Frontal cortex (tissue), 4 donors: ENCODE results near the gene ATP7A. TPM values are rescaled to one million over a fixed set of nuclear protein-coding genes. Genes with fewer than 3 reads are reported as not detected.
"Not testable (repeated sequence)": the region's sequence is repeated elsewhere in the genome, so short reads cannot be mapped to it uniquely, and the experiment has no call there.

ENCODE experiments used
- DNase-seq, 2 donors: peaks; one replicate each; pipeline ENCODE4 v3.0.0; 2012; ENCODE audit warnings: low spot score in 2 of 2
- FAIRE-seq: peaks from 2 replicates; lab custom pipeline; 2012; peaks lifted over from hg19 to GRCh38; lab: Jason Lieb, UNC
- total RNA-seq: library from RNA; depleted of rRNA; stranded (reverse); fragments of >200 nt; gene quantifications from one replicate; pipeline ENCODE4 v1.2.3, GENCODE V29; 2014
- donor health status: control.
- donor health status: control.
- donor health status: control.

Gene ATP7A
- total RNA-seq, 1 donor from 2014 or later: 15.1 TPM

- DNase-seq (no peak), FAIRE-seq (no peak)
Observed at GRCh38 chrX:77938083-77938680, 27.7 kb downstream of the ATP7A start.

- not testable (repeated sequence) for DNase-seq, FAIRE-seq
Observed at GRCh38 chrX:77945031-77945430, 34.5 kb downstream of the ATP7A start.

GRCh38 chrX:77945910-77946545 lies 35.5 kb downstream of the ATP7A start:
- DNase-seq (no peak), FAIRE-seq (no peak)

GRCh38 chrX:77946571-77946970 lies 36.1 kb downstream of the ATP7A start:
- no peak for DNase-seq
- FAIRE-seq: peak; percentile 10

GRCh38 chrX:77949840-77950239 lies 39.3 kb downstream of the ATP7A start:
- DNase-seq (no peak), FAIRE-seq (no peak)

- no peak for FAIRE-seq
- no peak for DNase-seq
Observed at GRCh38 chrX:77952173-77952572, 41.7 kb downstream of the ATP7A start.

- DNase-seq: no peak
- no peak for FAIRE-seq
Observed at GRCh38 chrX:77953302-77953701, 42.8 kb downstream of the ATP7A start.

GRCh38 chrX:77953708-77954107 lies 43.2 kb downstream of the ATP7A start:
- FAIRE-seq (no peak), DNase-seq (no peak)

GRCh38 chrX:77960567-77960966 lies 50.1 kb downstream of the ATP7A start:
- no peak for FAIRE-seq
- no peak for DNase-seq

GRCh38 chrX:77961063-77961462 lies 50.6 kb downstream of the ATP7A start:
- no peak for FAIRE-seq
- no peak for DNase-seq

- FAIRE-seq (no peak), DNase-seq (no peak)
Observed at GRCh38 chrX:77962068-77962902, 51.8 kb downstream of the ATP7A start.

- no peak for DNase-seq
- FAIRE-seq: no peak
Observed at GRCh38 chrX:77966361-77966760, 55.9 kb downstream of the ATP7A start.

- DNase-seq (no peak), FAIRE-seq (no peak)
Observed at GRCh38 chrX:77967631-77968030, 57.1 kb downstream of the ATP7A start.

GRCh38 chrX:77969538-77969937 lies 59.0 kb downstream of the ATP7A start, which contains the start of gene PGAM4:
Gene PGAM4, minus strand, starts transcription at chrX:77969638. Its CDS starts 0 bp downstream, at chrX:77969638.
- FAIRE-seq (no peak), DNase-seq (no peak)

- DNase-seq (no peak), FAIRE-seq (no peak)
Observed at GRCh38 chrX:77975755-77976154, 65.3 kb downstream of the ATP7A start.

GRCh38 chrX:77977095-77977494 lies 66.6 kb downstream of the ATP7A start:
- DNase-seq: no peak
- FAIRE-seq: no peak

GRCh38 chrX:77977518-77977917 lies 67.0 kb downstream of the ATP7A start:
- FAIRE-seq: no peak
- DNase-seq: no peak

- no peak for DNase-seq
- FAIRE-seq: no peak
Observed at GRCh38 chrX:77979870-77980269, 69.4 kb downstream of the ATP7A start.

- FAIRE-seq: no peak
Observed at GRCh38 chrX:78011846-78012245, 101.4 kb downstream of the ATP7A start.

GRCh38 chrX:78019586-78020483 lies 109.3 kb downstream of the ATP7A start:
- FAIRE-seq: no peak

More at GRCh38 chrX:78011846-78012245, 101.4 kb downstream of the ATP7A start:
- DNase-seq: no peak

More at GRCh38 chrX:78019586-78020483, 109.3 kb downstream of the ATP7A start:
- no peak for DNase-seq
